Esophagus squamous epithelium (tissue), 4 donors: ENCODE data around the gene SLC49A3.

Experiments
- POLR2A ChIP-seq, 4 donors: fragments of 450-650 bp; IDR thresholded peaks; one replicate each; pipeline ENCODE4 v1.6.1; 2017; ENCODE audit warnings: antibody characterized with exemption in 4 of 4, mild to moderate bottlenecking in 4 of 4, moderate library complexity in 3 of 4
- TF ChIP-seq, protein P1 (sequence below), 6 experiments: fragments of 450-650 bp in 4 of 6; fragments of 200-600 bp in 2 of 6; sonication (generic) in 2 of 6; IDR thresholded peaks; one replicate each; pipeline ENCODE4 v1.5.1; 2016 to 2019; ENCODE audit warnings: antibody characterized with exemption in 6 of 6, mild to moderate bottlenecking in 4 of 6, moderate library complexity in 4 of 6

DNA sequence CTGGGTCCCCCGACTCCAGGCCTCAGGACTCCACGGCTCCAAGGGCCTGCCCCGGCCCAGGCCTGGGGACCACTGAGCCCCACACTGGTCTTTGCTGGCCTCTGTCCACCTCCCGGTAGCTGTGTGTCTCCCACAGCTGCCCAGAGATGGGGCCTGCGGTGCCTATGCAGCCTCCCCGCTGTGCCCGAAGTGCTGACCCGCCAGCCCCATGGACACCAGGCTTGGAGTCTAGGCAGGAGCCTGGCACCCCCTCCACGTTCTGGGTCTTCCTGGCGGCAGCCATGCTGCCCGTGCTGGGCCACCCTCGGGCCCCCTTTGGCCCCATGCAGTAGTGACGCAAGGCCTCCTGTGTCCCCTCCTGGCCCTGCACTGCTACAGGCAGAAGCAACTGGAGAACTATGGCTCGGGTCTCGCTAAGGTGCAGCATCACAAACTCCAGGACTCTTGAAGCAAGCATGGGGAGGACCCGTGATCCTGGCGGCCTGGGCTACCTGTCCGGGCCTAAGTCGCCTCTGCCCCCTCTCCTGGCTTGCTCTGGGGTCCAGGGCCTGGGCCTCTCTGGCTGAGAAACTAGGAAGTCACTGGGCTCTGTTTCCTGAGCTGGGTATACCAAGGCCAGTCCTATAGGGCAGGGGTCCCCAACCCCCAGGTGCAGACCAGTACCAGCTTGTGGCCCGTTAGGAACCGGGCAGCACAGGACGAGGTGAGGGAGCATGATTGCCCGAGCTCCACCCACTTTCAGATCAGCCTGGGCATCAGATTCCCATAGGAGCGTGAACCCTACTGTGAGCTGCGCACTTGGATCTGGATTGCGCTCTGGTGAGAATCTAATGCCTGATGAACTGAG is 13.7 kb downstream of the SLC49A3 start:
- no peak for TF ChIP-seq POLR2A (IDR thresholded peaks at IDR 0.05)
- TF ChIP-seq, protein P1, sequence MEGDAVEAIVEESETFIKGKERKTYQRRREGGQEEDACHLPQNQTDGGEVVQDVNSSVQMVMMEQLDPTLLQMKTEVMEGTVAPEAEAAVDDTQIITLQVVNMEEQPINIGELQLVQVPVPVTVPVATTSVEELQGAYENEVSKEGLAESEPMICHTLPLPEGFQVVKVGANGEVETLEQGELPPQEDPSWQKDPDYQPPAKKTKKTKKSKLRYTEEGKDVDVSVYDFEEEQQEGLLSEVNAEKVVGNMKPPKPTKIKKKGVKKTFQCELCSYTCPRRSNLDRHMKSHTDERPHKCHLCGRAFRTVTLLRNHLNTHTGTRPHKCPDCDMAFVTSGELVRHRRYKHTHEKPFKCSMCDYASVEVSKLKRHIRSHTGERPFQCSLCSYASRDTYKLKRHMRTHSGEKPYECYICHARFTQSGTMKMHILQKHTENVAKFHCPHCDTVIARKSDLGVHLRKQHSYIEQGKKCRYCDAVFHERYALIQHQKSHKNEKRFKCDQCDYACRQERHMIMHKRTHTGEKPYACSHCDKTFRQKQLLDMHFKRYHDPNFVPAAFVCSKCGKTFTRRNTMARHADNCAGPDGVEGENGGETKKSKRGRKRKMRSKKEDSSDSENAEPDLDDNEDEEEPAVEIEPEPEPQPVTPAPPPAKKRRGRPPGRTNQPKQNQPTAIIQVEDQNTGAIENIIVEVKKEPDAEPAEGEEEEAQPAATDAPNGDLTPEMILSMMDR (IDR thresholded peaks at IDR 0.05), result no peak
